ENCODE results near the gene IGSF23. TPM values are rescaled to one million over a fixed set of nuclear protein-coding genes. Genes with fewer than 3 reads are reported as not detected.

Gene IGSF23
- total and polyA plus RNA-seq, 2 experiments from 2014 or later = not detected

MicroRNA genes within 50 kb of the gene (microRNA counts, 767-probe panel; counts per million panel counts)
- microRNA hsa-miR-4531 = not detected

Small RNA genes within 50 kb of the gene (microRNA-seq; reads per million reads assigned to microRNA genes)
- not detected for gene MIR4531

Small RNA genes within 50 kb of the gene (small RNA-seq; reads per million reads assigned to genes)
- not detected for gene AC243964.1 (ENCODE audit: low replicate concordance)

Other genes with a start within 250 kb of the IGSF23 start
- 1.2 and 3.4 TPM in 2 replicates for gene ZNF285, start 212.0 kb upstream of the IGSF23 start, total RNA-seq (2014; rRNA removed; shearing (Covaris generic))
- gene ZNF285, start 212.0 kb upstream of the IGSF23 start, polyA plus RNA-seq (2016; fragmentation: Nextera tagmentation; extraction: Ambion mirVana) = 1.3 and 1.7 TPM in 2 replicates
- 4.0 and 5.2 TPM in 2 replicates for gene ZNF229, start 165.1 kb upstream of the IGSF23 start, total RNA-seq (2014; rRNA removed; shearing (Covaris generic))
- 2.6 and 3.4 TPM in 2 replicates for gene ZNF229, start 165.1 kb upstream of the IGSF23 start, polyA plus RNA-seq (2016; fragmentation: Nextera tagmentation; extraction: Ambion mirVana)
- 10.5 and 10.6 TPM in 2 replicates for gene ZNF180, start 113.0 kb upstream of the IGSF23 start, total RNA-seq (2014; rRNA removed; shearing (Covaris generic))
- gene ZNF180, start 113.0 kb upstream of the IGSF23 start, polyA plus RNA-seq (2016; fragmentation: Nextera tagmentation; extraction: Ambion mirVana) = 4.6 and 6.9 TPM in 2 replicates
- not detected in 2 replicates for gene CEACAM20, start 83.9 kb upstream of the IGSF23 start, total RNA-seq (2014; rRNA removed; shearing (Covaris generic))
- gene CEACAM20, start 83.9 kb upstream of the IGSF23 start, polyA plus RNA-seq (2016; fragmentation: Nextera tagmentation; extraction: Ambion mirVana) = not detected in 2 replicates
- gene PVR, start 30.3 kb downstream of the IGSF23 start, total RNA-seq (2014; rRNA removed; shearing (Covaris generic)) = 15.0 and 19.0 TPM in 2 replicates
- gene PVR, start 30.3 kb downstream of the IGSF23 start, polyA plus RNA-seq (2016; fragmentation: Nextera tagmentation; extraction: Ambion mirVana) = 3.6 and 4.8 TPM in 2 replicates
- 0.16 and 0.38 TPM in 2 replicates for gene CEACAM19, start 57.9 kb downstream of the IGSF23 start, total RNA-seq (2014; rRNA removed; shearing (Covaris generic))
- 0.56 and 0.76 TPM in 2 replicates for gene CEACAM19, start 57.9 kb downstream of the IGSF23 start, polyA plus RNA-seq (2016; fragmentation: Nextera tagmentation; extraction: Ambion mirVana)
- gene CEACAM16, start 85.6 kb downstream of the IGSF23 start, total RNA-seq (2014; rRNA removed; shearing (Covaris generic)) = not detected in 2 replicates
- gene CEACAM16, start 85.6 kb downstream of the IGSF23 start, polyA plus RNA-seq (2016; fragmentation: Nextera tagmentation; extraction: Ambion mirVana) = not detected in 2 replicates
- gene BCL3, start 135.1 kb downstream of the IGSF23 start, total RNA-seq (2014; rRNA removed; shearing (Covaris generic)) = 0.62 and 1.4 TPM in 2 replicates
- 3.3 and 4.1 TPM in 2 replicates for gene BCL3, start 135.1 kb downstream of the IGSF23 start, polyA plus RNA-seq (2016; fragmentation: Nextera tagmentation; extraction: Ambion mirVana)
- 27.1 and 29.3 TPM in 2 replicates for gene CBLC, start 164.3 kb downstream of the IGSF23 start, total RNA-seq (2014; rRNA removed; shearing (Covaris generic))
- gene CBLC, start 164.3 kb downstream of the IGSF23 start, polyA plus RNA-seq (2016; fragmentation: Nextera tagmentation; extraction: Ambion mirVana) = 13.8 and 14.5 TPM in 2 replicates
- 80.5 and 100 TPM in 2 replicates for gene BCAM, start 195.5 kb downstream of the IGSF23 start, total RNA-seq (2014; rRNA removed; shearing (Covaris generic))
- 33.3 and 36.9 TPM in 2 replicates for gene BCAM, start 195.5 kb downstream of the IGSF23 start, polyA plus RNA-seq (2016; fragmentation: Nextera tagmentation; extraction: Ambion mirVana)
- gene NECTIN2, start 232.7 kb downstream of the IGSF23 start, total RNA-seq (2014; rRNA removed; shearing (Covaris generic)) = 230 and 235 TPM in 2 replicates
- 109 and 113 TPM in 2 replicates for gene NECTIN2, start 232.7 kb downstream of the IGSF23 start, polyA plus RNA-seq (2016; fragmentation: Nextera tagmentation; extraction: Ambion mirVana)

Data from GM23338 (cell line).